ENCODE data around the gene ZBTB7C.
A peak's percentile ranks its signal among the peaks of the same experiment; 100 is the strongest.

DNA sequence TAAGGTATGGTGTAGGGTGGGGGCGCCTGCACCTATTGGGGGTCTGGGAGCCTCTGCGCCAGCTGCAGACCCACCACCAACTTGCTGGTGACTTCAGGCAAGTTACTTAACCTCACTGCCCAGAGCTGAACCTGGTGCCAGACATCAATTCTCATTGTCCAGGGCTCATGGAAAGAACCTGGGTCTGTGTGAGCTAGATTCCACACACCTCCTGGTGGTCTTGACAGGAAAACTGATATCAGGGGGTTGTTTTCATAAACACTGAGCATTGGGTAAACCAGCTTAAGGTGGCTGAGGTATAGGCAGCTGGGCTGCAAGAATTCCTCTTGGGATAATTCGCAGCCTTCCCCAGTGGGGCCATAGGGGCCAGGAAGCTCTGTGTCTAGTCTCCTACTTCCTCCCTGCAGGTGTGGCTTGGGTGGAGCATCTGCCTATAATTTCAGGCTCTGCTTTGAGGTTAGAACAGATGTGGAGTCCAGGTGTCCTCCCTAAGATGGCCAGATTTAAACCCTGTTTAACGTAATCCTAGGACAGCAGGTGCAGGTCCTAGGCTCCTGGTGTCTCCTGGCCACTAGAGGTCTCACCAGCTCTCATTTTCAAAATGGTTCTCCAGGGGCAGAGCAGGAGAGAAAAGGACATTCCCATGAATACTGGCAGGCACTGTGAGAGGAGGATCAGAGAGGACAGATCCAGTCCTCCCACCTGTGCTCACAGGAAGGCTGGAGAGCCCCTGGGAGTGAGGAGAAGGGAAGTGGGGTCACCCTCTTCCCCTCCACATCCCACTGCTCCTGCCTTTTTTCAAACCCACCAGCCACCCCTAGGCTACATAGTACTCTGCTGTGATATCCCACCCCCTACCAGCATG, 378.3 kb downstream of the ZBTB7C start:
- TF ChIP-seq, protein P1, sequence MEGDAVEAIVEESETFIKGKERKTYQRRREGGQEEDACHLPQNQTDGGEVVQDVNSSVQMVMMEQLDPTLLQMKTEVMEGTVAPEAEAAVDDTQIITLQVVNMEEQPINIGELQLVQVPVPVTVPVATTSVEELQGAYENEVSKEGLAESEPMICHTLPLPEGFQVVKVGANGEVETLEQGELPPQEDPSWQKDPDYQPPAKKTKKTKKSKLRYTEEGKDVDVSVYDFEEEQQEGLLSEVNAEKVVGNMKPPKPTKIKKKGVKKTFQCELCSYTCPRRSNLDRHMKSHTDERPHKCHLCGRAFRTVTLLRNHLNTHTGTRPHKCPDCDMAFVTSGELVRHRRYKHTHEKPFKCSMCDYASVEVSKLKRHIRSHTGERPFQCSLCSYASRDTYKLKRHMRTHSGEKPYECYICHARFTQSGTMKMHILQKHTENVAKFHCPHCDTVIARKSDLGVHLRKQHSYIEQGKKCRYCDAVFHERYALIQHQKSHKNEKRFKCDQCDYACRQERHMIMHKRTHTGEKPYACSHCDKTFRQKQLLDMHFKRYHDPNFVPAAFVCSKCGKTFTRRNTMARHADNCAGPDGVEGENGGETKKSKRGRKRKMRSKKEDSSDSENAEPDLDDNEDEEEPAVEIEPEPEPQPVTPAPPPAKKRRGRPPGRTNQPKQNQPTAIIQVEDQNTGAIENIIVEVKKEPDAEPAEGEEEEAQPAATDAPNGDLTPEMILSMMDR (IDR thresholded peaks at IDR 0.05): peak; percentile 84
- TF ChIP-seq EZH2 (IDR thresholded peaks at IDR 0.05): no peak
